ENCODE results near the gene TIFAB.

Gene TIFAB

GRCh38 chr5:135398160-135398854 lies 53.8 kb downstream of the TIFAB start:
- Mint-ChIP-seq H3K9me3 (no peaks in the 10 kb centered on the region), H3K4me1 (peaks cover 61% of the 10 kb centered on the region), H3K4me3 (peak overlapping the region; percentile 89), H3K27ac (peak overlapping the region; percentile 85), H3K27me3 (no peaks in the 10 kb centered on the region), H3K36me3 (peaks cover under 1% of the 10 kb centered on the region)
